GM18868 (cell line): ENCODE measurements around the gene PEX19.

Source experiments
- ATAC-seq: cut with Tn5 transposase; IDR thresholded peaks from one replicate; pipeline ENCODE4 v1.9.1; 2021; ENCODE audit warnings: mild to moderate bottlenecking, moderate library complexity; ENCODE audit not compliant: unreplicated experiment

PEX19 gene

DNA sequence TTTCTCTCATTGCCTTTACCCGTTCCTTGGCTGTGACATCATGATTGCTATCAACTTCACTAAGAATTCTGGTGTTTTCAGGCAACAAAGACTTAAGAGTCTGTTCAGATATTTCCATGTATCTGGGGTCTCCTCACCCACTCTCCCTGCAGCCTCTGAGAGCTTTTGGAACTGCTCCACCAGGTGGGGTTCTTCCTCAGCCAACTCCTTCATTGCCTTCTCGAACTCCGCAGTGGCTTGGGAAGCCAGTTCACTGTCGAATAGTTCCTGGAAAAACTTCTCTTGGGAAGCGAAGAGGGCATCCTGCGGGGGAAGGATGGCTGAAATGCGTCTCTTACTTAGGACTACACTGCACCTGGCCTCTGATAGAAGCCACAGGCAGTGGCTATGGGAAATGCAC lies 2.1 kb downstream of the PEX19 start:
- no peak for ATAC-seq

DNA sequence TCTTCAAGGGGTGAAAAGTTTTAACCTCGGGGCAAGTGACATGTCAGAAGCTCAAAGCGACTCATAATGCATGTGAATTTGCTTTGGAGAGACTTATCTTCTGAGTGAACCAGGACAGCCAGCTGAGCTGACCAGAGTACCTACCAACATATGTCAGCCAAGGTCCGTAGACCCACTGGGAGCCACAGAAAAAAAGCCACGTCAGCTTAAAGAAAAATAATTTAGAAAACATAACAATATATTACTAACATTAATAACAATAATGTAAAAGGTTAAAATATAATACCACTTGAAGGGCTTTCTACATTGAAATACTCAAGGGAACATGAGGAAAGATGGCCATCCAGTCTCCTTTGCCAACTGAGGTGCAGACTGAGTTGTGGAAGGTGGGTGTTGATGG lies 6.9 kb downstream of the PEX19 start:
- no peak for ATAC-seq

DNA sequence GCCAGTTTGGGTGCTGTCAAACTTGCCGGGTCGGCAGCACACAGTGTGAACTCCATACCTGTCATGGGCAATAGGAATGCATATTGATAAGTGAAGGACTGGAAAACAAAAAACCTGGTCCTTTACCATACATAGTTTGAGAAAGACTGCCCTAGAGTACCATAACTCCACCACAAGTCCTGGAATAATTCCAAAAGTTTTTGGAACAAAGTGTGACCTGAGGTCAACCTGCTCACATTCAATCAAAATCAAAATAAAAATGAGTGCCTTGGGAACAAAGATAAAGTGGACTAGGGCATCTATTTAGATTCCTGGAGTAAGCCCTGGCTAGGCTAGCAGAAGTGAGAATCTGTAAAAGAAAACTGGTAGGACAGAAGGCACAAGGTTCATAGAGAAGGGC lies 7.6 kb downstream of the PEX19 start:
- ATAC-seq = no peak

DNA sequence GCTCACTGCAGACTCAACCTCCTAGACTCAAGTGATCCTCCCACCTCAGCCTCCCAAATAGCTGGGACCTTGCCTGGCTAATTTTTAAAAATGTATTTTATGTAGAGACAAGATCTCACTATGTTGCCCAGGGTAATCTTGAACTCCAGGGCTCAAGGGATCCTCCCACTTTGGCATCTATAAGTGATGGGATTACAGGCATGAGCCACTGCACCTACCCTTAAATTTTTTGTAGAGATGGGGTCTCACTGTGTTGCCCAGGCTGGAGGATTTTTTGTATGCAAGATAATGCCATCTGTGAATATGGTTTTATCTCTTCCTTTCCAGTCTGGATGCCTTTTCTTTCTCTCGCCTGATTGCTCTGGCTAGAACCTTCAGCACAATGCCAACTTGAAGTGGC lies 13.9 kb downstream of the PEX19 start:
- ATAC-seq = no peak

DNA sequence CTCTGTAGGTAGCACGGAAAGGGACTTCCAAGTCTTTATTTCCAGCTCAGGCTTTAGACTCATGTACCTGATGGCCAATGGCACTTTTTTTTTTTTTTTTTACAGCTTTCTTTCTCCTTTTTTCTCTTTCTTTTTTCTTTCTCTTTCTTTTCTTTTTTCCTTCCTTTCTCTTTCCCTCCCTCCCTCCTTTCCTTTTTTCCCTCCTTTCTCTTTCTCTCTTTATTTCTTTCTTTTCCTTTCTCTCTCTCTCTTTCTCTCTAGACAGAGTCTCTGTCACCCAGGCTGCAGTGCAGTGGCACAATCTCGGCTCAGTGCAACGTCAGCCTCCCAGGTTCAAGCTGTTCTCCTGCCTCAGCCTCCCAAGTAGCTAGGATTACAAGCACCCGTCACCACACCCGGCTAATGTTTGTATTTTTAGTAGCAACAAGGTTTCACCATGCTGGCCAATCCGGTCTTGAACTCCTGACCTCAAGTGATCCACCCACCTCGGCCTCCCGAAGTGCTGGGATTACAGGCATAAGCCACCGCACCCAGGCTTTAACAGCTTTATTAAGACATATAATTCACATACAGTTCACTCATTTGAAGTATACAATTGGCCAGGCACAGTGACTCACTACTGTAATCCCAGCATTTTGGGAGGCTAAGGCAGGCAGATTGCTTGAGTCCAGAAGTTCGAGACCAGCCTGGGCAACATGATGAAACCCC lies 17.5 kb downstream of the PEX19 start:
- ATAC-seq = no peak

DNA sequence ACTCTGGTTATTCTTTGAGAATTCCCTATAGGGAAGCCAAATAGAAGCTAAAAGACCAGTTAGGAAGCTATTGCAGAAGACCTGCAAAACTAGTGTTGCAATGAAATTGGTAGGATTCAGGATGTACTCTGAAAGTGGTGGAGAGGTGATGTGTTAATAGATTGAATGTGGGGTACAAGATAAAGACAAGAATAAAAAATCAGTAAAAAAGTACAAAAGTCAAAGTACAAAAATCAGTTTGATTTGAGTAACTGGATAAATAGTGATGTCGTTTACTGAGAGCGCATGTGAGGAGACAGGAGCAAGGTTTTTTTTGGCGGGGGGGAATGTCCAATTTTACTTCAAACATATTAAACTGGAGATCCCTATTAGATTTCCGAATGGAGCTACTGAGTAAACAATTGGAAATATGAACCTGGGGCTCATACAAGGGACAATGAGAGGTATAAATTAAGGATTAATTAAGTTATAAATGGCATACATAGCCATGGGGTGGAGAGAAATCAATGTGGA lies 20.1 kb downstream of the PEX19 start:
- ATAC-seq = no peak

DNA sequence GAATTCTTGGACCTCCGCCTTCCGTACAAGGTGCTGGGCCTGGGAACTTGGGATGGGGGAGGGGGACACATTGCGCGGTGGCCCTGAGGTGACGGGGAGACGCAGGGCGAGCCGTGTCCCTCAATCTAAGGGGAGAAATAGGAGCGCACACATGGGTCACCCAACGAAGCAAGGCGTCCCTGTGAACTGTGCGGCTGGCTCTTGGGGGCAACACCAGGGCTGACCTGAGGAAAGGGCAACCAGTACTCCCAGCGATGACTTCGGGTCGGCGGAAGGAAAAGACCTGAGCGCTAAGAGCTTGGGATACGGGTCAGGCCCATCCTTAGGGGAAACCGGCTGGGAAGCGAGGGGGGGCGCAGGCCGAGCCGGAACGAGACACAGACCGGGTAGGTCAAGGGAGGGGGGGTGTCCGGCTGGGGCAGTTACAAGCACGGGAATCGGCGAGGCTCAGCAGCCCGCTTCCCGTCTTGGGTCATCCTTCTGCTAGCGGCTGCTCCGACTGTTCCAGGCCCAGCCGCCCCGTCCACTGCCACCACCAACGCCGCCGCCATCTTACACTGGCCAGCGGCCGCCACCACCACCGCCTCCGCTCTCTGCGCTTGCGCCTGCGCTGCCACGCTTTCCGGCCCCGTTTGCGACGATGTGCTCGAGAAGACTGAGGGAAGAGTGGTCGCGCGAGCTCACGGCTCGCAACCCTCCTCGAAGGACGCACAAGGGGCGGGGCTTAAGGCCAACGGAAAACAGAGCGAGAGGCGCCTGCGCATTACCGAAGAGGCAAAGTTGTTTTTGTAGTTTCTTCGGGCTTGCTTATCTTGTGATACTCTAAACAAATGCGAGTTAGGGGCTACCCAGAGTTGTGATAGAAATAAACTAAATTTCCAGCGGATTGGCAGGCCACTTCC lies 22.8 kb downstream of the PEX19 start, which contains the start of gene DCAF8:
Gene DCAF8 (minus strand): TSS at position 657 of the 902 bp plus-strand sequence. CDS start 18,541 bp downstream, outside the sequence.
- peak; percentile 80 for ATAC-seq

DNA sequence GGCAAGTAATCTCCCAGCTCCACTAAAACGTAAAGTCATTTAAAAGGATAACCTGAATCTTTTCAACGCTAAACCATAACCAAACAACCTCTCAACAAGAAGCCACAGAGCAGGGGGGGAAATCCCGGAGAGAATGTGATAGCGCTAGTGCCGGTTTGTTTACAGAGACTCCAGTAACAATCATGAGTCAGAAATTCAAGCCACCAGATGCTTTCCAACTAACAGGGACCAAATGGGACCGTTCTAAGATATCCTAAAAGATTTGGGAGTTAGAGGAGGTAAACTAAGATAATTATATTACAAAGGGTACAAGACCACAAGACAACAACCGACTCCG lies 23.4 kb downstream of the PEX19 start:
- ATAC-seq = peak; percentile 46

DNA sequence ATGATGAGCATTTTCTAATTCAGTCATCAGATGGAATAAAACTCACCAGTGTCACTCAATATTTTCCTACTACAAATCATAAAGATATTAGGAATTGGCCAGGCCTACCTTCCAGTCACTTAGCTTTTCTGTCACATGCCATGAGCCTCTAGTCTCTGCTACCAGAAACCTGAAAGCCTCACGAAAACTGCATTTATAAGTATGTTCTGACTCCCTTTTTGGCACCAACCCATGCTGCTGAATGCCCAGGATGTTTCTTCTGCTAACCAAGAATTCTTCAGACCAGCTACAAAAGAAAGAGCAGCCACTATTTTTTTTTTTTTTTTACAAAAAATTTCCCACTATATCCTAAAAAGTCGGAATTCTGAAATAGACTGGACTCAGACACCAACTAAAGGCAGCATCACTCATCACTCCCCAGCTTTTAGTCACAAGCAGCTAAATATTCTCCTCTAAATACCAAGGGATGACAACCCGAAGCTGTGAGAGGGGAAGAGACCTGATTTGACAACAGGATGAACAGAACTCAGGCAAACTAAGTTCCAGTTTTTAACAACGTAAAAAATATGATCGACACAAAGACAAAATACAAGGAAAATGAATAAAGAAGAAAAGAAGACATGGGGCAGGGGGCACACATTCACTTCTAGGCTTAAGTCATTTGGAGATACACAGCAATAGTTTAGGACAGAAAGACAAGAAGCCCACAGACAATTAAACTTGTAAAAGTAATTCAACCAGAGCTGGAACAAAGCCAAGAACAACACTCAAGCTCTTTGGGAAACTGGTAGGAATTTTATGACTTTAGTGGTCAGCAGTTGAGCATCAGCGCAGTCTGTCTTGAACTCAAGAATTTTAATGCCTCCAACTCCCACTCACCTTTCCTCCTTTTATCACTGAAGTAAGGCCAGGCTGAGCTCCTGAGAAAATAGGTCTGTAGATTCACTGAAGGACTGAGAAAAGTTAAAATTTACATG lies 24.2 kb downstream of the PEX19 start:
- ATAC-seq = no peak

DNA sequence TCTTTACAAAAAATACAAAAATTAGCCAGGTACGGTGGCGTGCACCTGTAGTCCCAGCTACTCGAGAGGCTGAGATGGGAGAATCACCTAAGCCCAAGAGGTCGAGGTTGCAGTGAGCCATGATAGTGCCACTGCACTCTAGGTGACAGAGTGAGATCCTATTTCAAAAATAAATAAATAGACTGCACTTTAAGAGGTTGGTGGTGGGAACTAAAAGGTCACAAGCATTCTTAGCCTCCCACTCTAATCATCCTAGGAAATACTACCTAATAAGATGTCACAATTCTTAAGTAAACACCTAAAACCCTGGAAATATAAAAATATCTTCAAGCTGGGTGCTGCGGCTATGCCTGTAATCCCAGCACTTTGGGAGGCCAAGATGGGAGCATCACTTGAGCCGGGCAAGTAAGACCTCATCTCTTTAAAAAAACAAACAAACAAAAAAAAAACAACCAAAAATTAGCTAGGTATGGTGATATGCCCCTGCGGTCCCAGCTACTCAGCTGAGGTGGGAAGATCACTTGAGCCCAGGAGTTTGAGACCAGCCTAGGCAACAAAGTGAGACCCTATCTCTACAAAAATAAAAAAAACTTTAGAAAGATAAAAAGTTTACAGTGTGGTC lies 26.6 kb downstream of the PEX19 start:
- no peak for ATAC-seq

DNA sequence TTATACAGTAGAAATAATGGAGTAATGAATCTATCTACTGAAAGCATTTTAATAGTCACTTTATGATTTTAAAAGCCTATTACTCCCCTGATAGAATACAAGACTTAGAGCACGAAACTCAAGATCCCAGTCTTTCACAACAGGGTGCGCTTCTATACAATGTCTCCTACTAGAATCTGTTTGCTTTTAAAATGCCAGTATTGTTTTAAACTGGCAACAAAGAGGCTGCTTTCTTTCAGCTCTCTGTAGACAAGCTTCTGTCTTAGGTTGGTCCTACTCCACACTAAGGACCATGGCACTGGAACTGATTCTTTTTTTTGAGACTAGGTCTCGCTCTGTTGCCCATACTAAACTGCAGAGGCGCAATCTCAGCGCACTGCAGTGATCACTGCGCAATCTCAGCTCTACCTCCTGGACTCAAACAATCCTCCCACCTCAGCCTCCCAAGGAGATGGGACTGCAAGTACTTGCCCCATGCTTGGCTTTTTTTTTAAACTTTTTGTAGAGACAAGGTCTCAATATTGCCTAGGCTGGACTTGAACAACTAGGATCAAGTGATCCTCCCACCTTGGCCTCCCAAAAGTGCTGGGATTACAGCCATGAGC lies 27.4 kb downstream of the PEX19 start:
- ATAC-seq = no peak

DNA sequence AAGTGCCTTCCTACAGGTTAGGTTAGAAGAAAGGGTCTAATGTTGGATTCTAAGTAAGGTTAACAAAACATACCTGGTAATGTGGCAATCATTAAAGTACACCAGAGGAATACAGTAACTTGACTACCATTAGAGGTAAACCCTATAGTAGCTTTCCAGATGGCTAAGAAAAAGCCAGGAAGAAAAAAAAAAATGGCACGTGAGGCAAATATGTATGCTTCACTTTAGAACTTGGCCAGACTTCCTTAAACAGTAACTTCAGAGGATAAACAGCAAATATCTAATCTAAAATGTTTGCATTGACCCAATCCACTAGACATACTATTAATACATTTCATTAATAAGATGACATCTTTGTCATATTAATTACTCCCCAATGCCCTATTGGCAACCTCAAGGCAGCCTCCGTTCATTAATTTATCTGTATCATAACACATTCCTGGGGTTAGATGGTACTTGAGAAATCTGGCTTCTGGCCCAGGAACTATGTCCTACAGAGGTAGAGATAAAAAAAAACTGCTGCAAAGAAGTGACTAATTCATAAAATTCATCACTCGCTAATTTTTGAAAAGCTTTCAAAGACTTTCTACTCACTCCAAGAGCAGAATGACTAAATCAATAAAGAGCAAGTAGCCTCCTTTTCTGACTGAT lies 28.4 kb downstream of the PEX19 start:
- ATAC-seq = no peak

DNA sequence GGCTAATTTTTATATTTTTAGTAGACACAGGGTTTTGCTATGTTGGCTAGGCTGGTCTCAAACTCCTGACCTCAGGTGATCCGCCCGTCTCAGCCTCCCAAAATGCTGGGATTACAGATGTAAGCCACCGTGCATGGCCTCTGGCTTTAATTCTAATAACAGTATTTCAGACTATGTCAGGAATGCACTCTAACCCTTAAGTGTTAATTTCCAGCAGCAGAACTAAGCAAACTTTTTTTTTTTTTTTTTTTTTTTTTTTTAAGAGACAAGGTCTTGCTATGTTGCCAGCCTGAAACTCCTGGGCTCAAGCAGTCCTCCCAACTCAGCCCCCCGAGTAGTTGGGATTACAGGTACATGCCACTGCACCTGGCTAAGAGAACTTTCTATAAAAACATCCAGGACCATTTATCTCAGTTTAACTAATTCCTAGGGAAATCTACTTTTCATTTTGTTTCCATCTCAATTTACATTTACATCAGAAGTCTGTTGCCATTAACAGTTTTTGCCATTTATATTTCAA lies 29.1 kb downstream of the PEX19 start:
- ATAC-seq = no peak

DNA sequence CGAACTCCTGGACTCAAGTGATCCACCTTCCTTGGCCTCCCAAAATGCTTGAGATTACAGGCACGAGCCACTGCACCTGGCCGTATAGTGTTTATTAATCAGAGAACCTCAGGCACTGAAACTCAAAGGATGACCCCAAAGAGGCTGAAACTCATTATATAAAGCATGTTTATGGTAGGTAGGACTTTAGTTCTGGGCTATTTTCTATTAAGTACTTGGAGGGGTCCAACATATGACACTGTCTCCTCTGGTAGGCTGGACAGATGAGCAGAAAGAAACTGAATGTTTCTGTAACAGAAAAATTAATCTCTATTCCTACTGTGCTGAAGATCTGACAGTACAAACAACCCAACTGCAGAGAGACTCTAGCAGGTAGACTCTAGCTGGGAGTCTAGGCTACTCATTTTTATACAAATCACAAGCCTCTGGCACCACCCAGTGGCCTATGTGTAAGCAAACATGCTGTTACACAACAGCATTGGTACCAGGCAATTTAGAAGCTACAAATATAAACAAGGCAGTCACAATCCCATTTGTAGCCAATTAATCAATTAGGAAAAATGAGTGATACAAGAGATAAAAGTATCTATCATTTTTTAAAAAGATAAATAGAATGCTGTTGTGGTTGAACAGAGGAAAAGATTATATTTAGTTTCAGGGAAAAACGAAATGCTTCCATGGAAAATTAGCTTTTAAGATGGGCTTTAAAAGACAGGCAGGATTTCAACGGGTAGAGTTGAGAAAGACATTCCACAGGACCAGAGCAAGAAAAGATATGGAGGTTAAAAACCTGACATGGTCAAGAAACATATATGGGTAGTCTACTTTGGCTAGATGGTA lies 33.0 kb downstream of the PEX19 start:
- ATAC-seq = peak; percentile 82

DNA sequence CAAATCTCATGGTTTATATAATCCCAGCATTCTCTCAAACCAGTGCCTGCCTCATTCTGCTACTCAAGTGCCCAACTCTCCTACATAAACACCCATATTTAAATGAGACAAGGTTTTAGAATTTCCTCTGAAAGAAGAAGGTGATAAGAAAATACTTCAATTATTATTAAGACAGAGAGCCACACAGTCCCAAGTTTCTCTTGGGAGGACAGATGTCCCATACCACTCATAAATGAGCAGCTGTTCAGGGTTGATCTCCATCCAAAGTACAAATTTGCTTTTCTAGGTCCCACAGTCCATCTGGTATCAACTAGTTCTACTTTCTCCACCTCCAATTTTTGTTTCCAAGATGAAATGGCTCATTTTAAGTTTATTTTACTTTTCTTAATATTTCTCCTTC lies 33.9 kb downstream of the PEX19 start:
- ATAC-seq = no peak

DNA sequence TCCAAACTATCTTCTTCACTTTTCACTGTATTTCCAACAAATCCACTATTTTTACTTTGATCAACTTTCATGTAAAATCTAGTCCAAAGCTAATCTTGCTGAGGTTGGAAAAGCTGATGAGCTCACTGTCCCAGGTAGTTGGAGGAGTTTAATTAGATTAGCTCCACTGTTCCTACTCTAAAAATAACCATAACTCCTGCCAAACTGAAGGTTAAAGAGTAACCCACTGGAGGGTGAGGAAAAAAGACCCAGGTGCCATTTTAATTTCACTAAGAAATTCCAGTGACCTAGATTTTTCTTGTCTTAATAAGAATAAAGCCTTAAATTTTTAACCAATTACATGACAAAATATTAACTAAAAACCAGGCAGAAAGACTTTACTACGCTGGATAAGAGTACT lies 37.9 kb downstream of the PEX19 start:
- no peak for ATAC-seq

DNA sequence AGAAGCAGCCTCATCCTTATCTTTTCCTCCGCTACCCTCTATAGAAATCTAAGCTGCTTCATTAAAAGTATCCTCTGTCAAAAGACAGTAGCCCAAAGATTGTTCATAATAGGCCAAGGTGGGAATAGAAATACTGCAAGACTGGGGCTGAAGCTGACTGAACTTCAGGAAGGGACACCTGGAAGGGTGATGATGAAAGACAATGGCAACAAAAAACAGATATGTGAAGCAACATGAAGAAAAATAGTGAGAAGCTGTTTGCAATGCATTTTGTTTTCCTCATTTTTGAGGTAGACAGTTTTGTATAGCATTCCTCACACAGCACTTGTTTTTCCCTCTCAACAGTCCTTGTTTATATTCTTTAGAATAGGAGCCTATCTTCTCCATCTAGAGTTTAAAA lies 39.5 kb downstream of the PEX19 start:
- no peak for ATAC-seq

DNA sequence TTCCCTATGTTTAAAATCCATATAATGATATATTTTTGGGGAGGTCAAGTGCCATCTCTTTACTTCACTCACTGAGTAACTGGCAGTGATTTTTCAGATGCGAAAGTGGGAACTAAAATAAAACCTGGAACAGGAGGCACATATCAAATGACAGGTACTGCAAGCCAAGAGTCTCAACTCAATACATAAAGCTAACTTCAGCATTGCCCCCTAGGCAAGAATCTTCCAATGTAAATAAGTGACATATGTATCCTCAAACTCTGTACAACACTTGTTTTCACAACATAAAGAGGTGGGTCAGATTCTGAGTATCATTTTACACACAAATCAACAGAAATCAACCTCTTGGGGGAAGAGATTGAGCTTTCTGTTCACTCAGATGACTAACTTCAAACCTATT lies 40.7 kb downstream of the PEX19 start:
- no peak for ATAC-seq
